T-helper 2 cell (primary cell): ENCODE results near the gene DRC3.

Experiments used
- DNase-seq, 5 experiments: peaks; one replicate each; pipeline versions ENCODE4 v3.0.0 to v3.0.0-alpha.2; 2012 to 2022

The DRC3 gene

GRCh38 chr17:17970699-17971430, 1.8 kb upstream of the DRC3 start:
- DNase-seq: no peak

- peak in 4 of 5 experiments; percentile 10 to 39 (median 19) for DNase-seq
These were observed 1.1 kb upstream of the DRC3 start for GRCh38 chr17:17971431-17972125.

GRCh38 chr17:17972952-17973254, 241 bp downstream of the DRC3 start:
- no peak for DNase-seq

- DNase-seq: no peak
These were observed 2.8 kb downstream of the DRC3 start for GRCh38 chr17:17975436-17975835.

GRCh38 chr17:17976931-17977570, 4.4 kb downstream of the DRC3 start:
- no peak for DNase-seq

GRCh38 chr17:17978481-17979424, 6.1 kb downstream of the DRC3 start:
- DNase-seq: no peak

- DNase-seq: no peak
These were observed 7.1 kb downstream of the DRC3 start for GRCh38 chr17:17979778-17980177.

GRCh38 chr17:17981330-17981729, 8.7 kb downstream of the DRC3 start:
- DNase-seq: no peak

- no peak for DNase-seq
These were observed 10.1 kb downstream of the DRC3 start for GRCh38 chr17:17982801-17983200.

GRCh38 chr17:17983376-17983775, 10.7 kb downstream of the DRC3 start:
- DNase-seq: no peak

GRCh38 chr17:17983776-17984175, 11.1 kb downstream of the DRC3 start:
- no peak for DNase-seq

- no peak for DNase-seq
These were observed 12.5 kb downstream of the DRC3 start for GRCh38 chr17:17985153-17985552.

- peak in 1 of 5 experiments; percentile 15 for DNase-seq
These were observed 12.9 kb downstream of the DRC3 start for GRCh38 chr17:17985555-17985954.

- no peak for DNase-seq
These were observed 14.7 kb downstream of the DRC3 start for GRCh38 chr17:17987187-17987896.

- no peak for DNase-seq
These were observed 15.2 kb downstream of the DRC3 start for GRCh38 chr17:17987901-17988300.

- no peak for DNase-seq
These were observed 15.8 kb downstream of the DRC3 start for GRCh38 chr17:17988427-17988945.

GRCh38 chr17:17989081-17989480, 16.4 kb downstream of the DRC3 start:
- DNase-seq: no peak

GRCh38 chr17:17989618-17990017, 17.0 kb downstream of the DRC3 start:
- DNase-seq: no peak

GRCh38 chr17:17990282-17990681, 17.6 kb downstream of the DRC3 start:
- no peak for DNase-seq

GRCh38 chr17:17993366-17993765, 20.7 kb downstream of the DRC3 start:
- DNase-seq: no peak

- no peak for DNase-seq
These were observed 21.2 kb downstream of the DRC3 start for GRCh38 chr17:17993852-17994251.
